ENCODE results near the gene PRDX5.

Gene PRDX5

DNA sequence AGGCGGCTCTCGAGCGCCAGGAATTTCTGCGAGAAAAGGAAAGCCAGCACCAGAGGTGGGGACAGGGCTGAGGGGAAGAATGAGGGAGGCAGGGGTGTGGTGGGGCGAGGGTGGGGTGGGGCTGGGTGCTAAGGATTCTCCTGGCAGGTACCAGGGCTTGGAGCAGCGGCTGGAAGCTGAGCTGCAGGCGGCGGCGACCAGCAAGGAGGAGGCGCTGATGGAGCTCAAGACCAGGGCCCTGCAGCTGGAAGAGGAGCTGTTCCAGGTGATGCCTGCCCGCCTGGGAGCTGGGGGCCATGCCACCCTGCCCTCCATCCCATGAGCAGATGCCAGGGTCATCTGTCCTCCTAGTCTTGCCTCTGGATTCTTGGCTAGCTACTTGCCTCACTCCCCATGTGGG, 31.5 kb downstream of the PRDX5 start:
- no peak for DNase-seq

DNA sequence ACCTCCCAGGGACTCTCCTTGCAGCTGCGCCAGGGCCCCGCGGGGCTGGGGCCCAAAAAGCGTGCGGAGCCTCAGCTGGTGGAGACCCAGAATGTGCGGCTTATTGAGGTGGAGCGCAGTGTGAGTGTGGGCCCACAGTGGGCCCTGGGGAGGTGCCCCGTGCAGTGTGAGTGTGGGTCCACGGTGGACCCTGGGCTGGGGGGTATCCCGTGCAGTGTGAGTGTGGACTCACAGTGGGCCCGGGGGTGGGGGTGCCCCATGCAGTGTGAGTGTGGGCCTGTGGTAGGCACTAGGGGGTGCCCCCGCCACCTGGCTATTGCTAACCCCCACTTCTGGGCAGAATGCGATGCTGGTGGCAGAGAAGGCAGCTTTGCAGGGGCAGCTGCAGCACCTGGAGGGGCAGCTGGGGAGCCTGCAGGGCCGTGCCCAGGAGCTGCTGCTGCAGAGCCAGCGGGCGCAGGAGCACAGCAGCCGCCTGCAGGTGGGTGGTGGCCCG, 33.3 kb downstream of the PRDX5 start:
- DNase-seq, result no peak

DNA sequence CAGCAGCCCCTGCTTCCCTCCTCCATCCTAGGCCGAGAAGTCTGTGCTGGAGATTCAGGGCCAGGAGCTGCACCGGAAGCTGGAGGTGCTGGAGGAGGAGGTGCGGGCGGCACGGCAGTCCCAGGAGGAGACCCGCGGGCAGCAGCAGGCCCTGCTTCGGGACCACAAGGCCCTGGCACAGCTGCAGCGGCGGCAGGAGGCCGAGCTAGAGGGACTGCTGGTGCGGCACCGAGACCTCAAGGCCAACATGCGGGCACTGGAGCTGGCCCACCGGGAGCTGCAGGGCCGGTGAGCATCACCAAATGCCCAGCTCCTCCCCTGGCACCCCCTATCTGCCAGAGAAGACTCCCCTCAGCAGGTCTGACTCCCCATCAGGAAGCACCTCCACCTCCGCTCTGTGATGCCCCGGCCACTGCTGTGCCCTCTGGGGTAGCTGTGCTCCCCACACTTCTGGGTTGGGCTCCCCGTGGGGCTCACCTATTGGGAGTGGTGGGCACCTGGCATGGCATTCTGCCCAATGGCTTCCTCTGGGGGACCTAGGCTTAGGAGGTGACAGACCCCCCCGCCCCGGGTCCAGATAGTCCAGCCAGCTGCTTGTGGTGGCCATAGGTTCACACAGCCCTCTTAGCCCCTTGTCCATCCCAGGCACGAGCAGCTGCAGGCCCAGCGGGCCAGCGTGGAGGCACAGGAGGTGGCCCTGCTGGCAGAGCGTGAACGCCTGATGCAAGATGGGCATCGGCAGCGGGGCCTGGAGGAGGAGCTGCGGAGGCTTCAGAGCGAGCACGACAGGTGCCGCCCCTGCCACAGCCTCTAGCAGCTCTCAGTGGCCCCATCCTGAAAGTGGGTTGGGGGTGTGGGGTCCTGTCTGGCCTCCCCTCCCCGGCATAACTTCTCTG, 34.4 kb downstream of the PRDX5 start:
- no peak for DNase-seq

DNA sequence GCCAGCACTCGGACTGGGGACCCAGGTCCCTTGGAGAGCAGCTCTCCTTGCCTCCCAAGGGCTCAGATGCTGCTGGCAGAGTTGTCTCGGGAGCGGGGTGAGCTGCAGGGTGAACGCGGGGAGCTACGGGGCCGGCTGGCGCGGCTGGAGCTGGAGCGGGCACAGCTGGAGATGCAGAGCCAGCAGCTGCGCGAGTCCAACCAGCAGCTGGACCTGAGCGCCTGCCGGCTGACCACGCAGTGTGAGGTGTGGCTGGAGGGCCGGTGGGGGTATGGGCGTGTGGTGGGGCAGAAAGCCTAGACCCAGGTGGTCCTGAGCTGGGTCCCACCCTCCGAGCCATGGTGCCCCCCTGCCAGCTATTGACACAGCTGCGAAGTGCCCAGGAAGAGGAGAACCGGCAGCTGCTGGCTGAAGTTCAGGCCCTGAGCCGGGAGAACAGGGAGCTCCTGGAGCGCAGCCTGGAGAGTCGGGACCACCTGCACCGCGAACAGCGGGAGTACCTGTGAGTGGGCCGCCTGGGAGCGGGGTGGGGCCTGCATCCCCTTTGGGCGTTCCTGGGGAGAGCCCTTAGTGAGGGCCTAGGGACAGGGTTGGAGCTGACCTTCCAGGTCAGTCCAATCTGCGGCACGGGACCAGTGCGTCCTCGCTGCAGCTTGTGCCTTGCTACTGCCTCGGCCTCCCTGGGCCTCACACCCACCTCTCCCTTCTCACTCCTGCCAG, 35.2 kb downstream of the PRDX5 start:
- no peak for DNase-seq

DNA sequence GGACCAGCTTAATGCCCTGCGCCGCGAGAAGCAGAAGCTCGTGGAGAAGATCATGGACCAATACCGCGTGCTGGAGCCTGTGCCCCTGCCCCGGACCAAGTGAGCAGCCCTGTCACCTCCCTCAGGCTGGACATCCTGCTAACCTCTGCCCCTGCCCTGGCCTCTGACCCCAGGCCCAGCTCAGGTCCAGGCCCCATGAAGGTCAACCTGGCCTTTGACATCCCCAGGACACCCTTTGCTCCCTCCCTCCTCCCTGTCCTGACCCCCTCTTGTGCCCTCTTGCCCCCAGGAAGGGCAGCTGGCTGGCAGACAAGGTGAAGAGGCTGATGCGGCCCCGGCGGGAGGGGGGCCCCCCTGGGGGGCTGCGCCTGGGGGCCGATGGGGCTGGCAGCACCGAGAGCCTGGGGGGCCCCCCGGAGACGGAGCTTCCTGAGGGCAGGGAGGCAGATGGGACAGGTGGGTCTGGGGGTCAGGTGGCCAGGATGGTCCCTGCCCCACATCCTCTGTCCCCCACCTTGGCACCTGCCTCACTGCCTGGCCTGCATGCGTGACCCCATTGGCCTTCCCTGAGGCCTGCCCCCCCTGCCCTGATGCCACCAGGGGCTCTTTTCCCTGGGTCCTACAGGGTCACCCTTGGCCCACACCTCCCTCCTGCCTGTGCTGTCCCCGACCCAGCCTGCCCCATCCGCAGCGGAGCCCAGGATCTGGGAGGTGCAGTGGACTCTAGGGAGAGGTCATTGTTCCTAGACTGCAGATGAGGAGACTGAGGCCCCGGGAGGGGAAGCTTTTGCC, 36.0 kb downstream of the PRDX5 start:
- DNase-seq, result no peak

DNA sequence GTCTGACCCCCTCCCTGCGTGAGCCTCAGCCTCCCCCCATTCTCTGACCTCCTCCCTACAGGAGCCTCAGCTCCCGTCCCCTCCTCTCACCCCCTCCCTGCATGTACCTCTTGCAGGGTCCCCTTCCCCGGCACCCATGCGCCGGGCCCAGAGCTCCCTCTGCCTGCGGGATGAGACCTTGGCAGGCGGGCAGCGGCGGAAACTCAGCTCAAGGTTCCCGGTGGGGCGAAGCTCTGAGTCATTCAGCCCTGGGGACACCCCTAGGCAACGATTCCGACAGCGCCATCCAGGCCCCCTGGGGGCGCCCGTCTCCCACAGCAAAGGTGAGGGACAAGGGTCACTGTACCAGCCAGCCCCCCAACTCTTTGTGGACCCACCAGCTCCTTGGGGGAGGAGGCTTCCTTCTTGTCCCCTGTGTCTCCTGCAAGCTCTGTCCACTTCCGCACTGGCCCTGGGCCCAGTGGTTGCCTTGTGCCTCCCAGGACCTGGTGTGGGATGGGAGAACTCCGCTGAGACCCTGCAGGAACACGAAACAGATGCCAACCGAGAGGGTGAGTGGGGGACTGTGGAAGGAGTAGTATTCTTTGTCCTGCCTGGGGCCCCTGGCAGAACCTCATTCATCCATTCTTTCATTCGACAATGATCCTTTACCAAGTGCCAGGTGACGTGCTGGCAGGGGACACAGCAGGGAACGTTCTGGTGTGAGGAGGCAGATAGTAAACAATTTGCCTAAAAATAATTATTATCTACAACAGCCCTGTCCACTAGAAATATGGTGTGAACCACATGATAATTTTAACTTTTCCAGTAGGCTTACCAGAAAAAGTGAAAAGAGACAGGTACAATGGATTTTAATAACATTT, 37.4 kb downstream of the PRDX5 start:
- peak; percentile 58 for DNase-seq

DNA sequence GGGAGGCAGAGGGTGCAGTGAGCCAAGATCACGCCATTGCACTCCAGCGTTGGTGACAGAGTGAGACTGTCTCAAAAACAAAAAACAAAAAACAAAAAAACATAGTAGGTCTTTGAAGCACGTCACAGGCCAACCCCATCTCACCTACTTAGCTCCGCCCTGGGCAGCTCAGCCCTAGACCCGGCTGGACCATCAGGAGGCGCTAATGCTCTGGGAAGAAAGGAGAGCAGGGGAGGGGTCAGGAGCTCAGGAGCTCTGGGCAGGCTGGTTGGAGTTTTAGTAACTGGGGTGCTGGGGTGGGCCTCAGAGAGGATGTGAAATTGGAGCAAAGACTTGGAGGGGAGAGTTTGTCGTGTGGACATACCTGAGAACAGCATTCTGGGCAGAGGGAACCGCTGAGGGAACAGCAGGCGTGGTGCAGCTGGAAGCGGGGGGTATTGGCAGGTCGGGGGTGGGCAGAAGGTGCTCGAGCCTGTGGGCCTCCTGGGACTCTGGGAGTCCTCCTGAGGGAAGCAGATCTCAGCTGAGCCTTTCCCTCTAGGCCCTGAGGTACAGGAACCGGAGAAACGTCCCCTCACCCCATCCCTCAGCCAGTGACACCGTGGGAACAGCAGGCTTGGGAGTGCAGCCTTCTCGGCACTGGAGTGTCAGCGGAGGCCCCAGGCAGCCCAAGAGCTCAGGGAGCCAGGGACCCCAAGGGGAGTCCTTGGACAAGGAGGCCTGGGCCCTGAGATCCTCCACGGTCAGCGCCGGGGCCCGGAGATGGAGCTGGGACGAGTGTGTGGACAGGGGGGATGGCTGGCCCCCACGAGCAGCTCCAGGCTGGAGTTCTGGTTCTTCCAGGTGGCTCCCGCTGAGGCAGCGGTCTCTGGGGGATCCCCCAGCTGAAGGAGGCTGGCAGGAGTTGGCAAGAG, 38.8 kb downstream of the PRDX5 start:
- DNase-seq, result peak; percentile 51

DNA sequence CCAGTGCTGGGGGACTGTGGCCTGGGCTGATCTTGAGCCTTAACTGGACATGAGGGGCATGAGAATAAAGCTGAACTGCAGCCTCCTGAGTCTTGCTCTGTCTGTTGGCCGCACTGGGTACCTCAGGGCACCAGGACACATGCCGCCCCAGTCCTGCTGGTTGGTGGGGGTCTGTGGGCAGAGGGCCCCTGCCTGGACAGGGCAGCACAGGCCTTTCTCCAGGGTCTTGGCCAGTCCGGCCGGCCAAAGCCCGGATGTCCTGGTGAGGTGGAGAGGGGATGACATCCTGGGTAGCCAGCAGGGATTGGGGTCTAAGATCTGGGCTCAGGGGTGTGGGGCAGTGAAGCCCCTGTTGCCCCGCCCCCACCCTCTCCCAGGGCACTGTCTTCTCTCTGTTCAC, 39.5 kb downstream of the PRDX5 start:
- DNase-seq, result no peak

DNA sequence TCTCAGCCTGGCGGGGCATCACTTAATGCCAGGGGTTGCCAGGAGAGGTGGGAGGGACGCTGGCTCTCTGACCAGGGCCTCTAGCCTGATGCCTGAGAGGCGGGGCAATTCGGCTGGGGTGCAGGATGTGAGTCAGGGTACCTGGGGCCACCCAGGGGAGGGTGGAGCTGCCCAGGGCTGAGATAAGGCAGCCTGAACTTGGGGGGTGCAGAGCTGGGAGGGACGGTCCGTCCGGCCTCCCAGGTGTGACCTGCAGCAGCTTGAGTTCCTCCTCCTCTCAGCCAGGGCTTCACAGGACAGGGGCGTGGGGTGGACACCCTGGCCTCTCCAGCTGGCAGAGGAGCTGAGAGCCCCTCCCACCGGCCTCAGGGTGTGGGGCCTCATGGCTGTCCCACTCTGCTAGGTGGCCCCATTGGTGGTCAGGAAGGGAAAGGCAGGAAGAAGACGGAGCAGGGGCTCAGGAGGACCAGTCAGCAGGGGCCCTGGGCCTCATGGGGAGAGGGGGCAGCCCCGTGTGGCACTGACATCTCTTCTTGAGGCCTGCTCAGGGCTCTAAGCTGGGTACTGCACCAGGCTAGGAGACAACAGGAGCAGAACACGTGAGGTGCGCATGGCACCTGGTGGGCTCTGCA, 40.1 kb downstream of the PRDX5 start:
- DNase-seq, result no peak

DNA sequence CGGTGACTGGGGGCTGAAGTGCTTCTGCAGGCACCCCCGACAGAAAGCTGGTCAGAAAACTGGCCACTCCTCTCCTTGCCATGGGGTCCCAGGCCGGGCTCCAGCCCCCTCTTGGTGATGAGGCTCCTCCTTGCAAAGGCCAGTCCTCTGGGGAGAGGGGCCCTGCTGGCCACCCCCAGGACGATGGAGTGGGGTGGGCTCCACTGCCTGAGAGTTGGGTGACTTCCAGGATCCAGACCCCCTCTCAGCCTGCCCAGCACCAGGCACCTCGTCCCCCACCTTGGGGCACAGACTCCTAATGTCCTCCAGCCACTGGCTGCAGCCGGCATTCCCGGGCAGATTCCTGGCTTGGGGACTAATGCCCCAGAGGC, 40.6 kb downstream of the PRDX5 start:
- no peak for DNase-seq

DNA sequence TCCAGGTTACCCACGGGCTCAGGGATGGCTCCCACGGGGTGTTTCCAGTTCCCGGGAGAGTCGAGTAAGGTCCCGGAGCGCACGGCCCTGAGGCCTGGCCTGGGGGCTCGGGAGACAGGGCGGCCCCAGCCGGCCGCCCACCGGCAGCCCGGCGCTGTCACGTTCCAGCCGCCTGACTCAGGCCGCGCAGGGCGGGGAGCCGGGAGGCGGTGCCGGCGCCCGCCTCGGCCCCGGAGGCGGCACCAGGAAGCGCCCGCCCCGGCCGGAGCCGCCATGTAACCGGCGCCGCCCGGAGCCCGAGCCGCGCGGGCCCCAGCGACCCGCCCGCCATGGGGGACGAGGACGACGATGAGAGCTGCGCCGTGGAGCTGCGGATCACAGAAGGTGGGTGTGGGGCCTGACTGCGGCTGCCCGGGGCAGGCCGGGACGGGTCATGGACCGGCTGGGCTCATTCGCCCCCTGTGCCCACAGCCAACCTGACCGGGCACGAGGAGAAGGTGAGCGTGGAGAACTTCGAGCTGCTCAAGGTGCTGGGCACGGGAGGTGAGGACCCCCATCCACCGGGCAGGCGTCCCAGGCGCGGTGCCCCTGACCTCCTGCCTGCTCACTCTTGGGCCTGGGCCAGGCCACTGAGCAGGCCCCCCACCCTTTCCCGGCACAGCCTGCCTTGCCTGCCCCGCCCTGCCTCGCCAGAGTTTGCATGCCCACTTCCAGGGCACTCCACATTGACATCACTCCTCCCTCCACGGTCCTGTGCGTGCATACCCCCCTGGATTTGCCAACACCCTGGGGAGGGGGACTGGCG, 41.2 kb downstream of the PRDX5 start, which contains the start of gene RPS6KA4:
RPS6KA4 (plus strand) TSS at position 256 of the 805 bp plus-strand sequence; CDS start at position 330, 74 bp downstream.
- no peak for DNase-seq

DNA sequence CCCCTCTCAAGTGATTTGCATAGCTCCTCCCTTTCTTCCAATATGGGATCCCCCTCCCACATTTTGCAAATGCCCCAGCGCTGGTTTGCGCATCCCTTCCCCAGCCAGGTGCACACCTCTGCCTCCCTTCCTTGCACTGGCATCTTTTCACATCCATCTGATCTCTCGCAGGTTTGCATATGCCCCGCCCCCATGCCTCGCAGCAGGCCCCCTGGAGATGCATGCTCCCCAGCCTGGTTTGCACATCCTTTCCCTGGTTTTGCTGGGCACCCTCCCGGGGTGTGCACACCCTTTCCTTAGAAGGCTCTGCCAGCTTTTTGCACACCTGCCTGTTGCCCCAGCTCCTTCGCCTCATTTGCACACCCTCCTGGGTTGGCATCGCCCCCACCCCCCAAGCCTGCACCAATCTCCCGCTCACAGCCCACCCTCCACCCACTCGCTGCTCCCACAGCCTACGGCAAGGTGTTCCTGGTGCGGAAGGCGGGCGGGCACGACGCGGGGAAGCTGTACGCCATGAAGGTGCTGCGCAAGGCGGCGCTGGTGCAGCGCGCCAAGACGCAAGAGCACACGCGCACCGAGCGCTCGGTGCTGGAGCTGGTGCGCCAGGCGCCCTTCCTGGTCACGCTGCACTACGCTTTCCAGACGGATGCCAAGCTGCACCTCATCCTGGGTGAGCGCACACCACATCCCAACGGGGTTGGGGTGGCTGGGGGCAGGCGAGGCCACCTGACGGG, 42.0 kb downstream of the PRDX5 start:
- DNase-seq, result no peak

DNA sequence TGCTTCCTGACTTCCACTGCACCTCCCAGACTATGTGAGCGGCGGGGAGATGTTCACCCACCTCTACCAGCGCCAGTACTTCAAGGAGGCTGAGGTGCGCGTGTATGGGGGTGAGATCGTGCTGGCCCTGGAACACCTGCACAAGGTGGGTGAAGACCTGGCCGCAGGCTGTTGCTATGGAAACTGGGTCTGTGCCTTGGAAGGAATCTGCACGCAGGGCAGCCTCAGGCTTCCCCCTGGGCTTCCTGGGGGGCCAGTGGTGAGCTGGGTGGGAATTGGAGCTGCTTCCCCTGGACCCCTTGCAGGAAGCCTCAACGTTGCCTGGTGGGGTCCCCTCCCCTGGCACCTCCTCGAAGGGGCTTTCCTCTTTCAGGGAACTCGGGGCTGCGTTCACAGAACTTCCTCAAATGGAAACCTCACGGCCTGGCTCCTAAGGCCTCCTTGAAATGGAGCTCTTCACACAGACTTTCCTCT, 42.6 kb downstream of the PRDX5 start:
- DNase-seq, result no peak

DNA sequence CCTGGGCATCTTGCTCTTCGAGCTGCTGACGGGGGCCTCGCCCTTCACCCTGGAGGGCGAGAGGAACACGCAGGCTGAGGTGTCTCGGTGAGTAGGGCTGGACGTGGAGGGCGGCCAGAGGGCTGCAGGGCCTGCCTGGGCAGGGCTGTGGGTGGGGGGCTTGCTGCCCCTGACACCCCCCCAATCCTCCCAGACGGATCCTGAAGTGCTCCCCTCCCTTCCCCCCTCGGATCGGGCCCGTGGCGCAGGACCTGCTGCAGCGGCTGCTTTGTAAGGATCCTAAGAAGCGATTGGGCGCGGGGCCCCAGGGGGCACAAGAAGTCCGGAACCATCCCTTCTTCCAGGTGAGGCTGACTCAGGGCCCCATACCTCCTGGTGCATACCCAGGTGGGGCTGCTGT, 43.7 kb downstream of the PRDX5 start:
- no peak for DNase-seq

DNA sequence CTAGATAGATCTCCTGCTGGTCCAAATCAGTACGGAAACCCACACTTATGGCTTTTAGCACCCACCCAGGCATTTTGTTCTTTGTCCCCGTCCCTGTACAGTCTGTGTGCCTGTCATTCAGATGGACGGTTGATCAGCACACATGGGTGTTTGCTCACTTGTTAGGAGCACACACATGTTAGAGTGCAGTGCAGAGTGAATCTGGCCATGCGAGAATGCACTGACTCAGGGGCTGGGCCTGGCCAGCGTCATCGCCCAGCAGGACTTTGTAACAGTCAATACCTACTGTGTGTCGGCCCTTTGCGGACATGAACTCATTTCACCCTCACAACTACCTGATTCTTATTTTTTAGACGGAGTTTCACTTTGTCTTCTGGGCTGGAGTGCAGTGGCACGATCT, 44.4 kb downstream of the PRDX5 start:
- no peak for DNase-seq

DNA sequence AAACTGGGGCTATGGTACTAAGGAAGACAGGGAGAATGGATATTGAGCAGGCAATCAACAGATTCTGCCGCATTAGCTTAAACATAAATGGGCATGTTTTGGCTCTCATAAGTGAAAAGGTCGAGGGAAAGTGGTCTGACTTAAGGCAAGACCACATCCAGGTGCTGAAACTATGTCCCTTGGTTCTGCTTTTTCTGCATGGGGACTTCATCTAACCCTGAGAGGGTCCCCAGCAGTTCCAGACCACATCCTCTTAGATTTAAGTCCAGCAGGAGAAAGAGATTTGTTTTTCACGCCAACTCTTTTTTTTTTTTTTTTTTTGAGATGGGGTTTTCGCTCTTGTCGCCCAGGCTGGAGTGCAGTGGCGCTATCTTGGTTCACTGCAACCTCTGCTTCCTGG, 46.5 kb downstream of the PRDX5 start:
- no peak for DNase-seq

DNA sequence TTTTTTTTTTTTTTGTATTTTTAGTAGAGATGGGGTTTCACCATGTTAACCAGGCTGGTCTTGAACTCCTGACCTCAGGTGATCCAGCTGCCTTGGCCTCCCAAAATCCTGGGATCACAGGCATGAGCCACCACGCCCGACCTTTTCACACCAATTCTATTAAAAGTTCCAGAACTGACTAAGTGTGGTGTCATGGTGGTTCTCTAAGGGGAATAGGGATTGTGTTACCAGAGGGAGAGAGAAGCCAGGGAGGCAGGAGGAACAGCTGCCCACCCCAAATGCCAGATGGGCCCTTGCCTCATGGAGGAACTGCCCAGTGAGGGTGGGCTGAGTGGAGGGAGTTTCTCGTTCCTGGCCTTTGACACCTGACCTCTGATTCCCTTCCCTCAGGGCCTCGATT, 47.0 kb downstream of the PRDX5 start:
- DNase-seq, result no peak

DNA sequence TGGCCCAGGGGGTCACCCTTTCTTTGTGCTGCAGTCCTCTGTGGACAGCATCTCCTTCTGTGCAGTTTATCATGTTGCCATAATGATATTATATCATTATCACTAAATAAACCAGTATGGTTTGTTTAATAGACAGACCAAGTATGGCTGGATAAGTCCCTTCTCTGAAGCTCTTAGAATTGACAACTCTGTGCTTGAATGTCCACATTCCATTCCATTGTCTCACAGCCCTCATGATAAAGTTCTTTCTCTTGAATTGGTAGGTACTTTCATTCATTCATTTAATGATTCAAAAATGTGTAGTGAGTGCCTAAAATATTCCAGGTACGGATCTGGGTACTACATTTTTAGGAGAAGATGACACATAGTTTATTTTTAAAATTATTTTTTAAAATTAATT, 48.8 kb downstream of the PRDX5 start:
- no peak for DNase-seq

All from NCI-H1694 treated with DMSO at 0.1 percent for 48 hours (cell line).